ENCODE measurements around the gene ZNF365. TPM values are rescaled to one million over a fixed set of nuclear protein-coding genes. Genes with fewer than 3 reads are reported as not detected.

The ZNF365 gene
- total RNA-seq, 4 donors from 2014 or later: 0.56 to 4.7 (median 1.2) TPM

DNA sequence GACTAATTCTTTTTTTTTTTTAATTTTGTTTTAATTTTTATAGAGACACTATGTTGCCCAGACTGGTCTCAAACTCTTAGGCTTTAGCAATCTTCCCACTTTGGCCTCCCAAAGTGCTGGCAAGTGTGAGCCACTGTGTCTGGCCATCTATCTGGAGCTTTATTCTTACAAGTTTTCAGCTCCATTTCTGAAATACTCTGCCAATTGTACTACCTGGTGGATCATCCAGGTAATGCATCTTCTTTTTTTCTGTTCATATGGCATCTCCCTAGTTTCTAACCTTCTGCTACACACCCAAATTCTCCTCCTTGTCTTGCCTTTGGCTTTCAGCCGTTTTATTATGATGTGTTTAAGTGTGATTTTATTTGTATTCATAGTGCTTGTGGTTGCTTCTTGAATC is 40.2 kb downstream of the ZNF365 start:
- intact Hi-C loops (cut with DNase I): no loop called here
- Histone ChIP-seq H3K27me3 (no peaks in the 10 kb centered on the region), H3K9me3 (peaks cover 0 to 8% (median 0%) of the 10 kb centered on the region in 3 donors), H3K27ac (no peak overlapping the region), H3K4me3 (no peak overlapping the region), H3K36me3 (no peaks in the 10 kb centered on the region), H3K4me1 (no peaks in the 10 kb centered on the region)
- no peak for DNase-seq
- TF ChIP-seq, protein P1, sequence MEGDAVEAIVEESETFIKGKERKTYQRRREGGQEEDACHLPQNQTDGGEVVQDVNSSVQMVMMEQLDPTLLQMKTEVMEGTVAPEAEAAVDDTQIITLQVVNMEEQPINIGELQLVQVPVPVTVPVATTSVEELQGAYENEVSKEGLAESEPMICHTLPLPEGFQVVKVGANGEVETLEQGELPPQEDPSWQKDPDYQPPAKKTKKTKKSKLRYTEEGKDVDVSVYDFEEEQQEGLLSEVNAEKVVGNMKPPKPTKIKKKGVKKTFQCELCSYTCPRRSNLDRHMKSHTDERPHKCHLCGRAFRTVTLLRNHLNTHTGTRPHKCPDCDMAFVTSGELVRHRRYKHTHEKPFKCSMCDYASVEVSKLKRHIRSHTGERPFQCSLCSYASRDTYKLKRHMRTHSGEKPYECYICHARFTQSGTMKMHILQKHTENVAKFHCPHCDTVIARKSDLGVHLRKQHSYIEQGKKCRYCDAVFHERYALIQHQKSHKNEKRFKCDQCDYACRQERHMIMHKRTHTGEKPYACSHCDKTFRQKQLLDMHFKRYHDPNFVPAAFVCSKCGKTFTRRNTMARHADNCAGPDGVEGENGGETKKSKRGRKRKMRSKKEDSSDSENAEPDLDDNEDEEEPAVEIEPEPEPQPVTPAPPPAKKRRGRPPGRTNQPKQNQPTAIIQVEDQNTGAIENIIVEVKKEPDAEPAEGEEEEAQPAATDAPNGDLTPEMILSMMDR (IDR thresholded peaks at IDR 0.05): peak in 1 of 6 experiments; percentile 17
- no peak for TF ChIP-seq POLR2A (IDR thresholded peaks at IDR 0.05)
- WGBS, 2 donors: 0 to 26% methylated on average over 1 of the region's 1 CpG

DNA sequence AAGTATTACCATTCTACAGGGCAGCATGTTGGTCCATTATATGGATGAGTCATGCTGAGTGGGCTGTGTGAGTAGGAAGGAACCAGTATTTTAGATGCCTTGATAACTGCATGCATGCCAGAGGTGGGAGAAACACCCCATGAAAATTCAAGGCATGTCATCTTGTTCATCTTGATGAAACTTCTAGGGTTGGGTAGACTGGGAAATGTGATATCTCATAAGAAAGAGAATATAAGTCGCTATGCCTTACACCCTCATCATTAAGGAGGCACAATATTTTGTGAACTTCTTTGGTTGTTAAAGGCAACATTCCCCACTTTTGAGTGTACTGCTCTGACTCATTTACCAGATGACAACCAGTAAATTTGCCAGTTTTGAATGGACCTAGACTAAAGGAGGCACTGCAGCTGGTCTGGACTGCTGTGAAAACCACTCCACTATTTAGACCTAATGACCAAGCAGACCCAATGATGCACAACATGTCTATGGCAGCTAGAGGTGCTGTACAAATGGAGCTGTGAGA is 48.0 kb downstream of the ZNF365 start:
- Histone ChIP-seq H3K36me3 (no peaks in the 10 kb centered on the region), H3K9me3 (no peaks in the 10 kb centered on the region), H3K27ac (no peak overlapping the region), H3K4me1 (no peaks in the 10 kb centered on the region), H3K4me3 (no peak overlapping the region), H3K27me3 (no peaks in the 10 kb centered on the region)
- TF ChIP-seq POLR2A (IDR thresholded peaks at IDR 0.05): no peak
- TF ChIP-seq, protein P1 (IDR thresholded peaks at IDR 0.05): no peak
- no peak for DNase-seq
- intact Hi-C loops (cut with DNase I): no loop called here
- 0 to 31% methylated on average over 1 of the region's 1 CpG for WGBS, 2 donors

DNA sequence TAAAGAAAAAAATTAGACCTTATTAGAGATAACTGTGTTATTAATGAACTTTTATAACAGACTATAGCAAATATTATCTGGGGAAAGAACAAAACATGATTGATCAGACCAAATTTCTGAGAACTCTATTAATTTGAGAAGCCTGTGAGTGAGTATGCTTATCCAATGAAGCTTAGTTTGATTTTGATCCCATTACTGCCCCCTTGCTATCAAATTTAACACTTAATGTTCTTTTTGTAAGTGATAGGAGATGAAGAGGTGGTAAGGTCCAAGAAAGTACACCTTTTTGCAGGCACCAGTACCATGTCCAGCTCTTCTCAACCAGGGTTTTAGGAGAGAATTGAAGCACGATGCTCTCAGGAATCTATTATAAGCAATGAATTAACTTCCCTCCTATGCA is 49.9 kb downstream of the ZNF365 start:
- no peaks in the 10 kb centered on the region for H3K27me3 ChIP-seq
- 71 to 82% methylated on average over 1 of the region's 1 CpG for WGBS, 2 donors
- no peak for TF ChIP-seq POLR2A (IDR thresholded peaks at IDR 0.05)
- TF ChIP-seq, protein P1 (IDR thresholded peaks at IDR 0.05): no peak
- no peaks in the 10 kb centered on the region for H3K9me3 ChIP-seq
- no peak overlapping the region for H3K4me3 ChIP-seq
- no peak overlapping the region for H3K27ac ChIP-seq
- H3K4me1 ChIP-seq: no peaks in the 10 kb centered on the region
- no peaks in the 10 kb centered on the region for H3K36me3 ChIP-seq
- no peak for DNase-seq
- intact Hi-C loops (cut with DNase I): no loop called here

DNA sequence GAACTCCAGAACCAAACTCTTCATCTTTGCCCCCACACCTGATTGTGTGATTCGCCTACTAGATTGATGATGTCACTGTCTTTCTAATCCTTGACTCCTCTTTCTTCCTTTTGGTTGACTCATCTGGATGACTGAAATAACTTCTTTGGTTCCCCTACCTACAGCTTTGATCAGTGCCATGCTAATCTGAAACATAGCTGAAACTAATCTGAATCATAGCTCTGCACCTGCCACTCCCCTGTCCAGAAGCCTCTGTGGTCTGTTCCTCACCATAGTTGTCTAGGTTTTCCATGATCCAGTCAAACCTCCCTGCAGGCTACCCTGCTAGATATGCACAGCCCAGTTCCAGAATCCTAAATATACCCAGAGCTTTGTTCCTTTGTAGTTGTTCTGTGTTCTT is 51.9 kb downstream of the ZNF365 start:
- Histone ChIP-seq H3K9me3 (no peaks in the 10 kb centered on the region), H3K4me3 (no peak overlapping the region), H3K4me1 (no peaks in the 10 kb centered on the region), H3K36me3 (no peaks in the 10 kb centered on the region), H3K27ac (no peak overlapping the region), H3K27me3 (no peaks in the 10 kb centered on the region)
- WGBS, 2 donors: 52 to 59% methylated on average over 1 of the region's 1 CpG
- intact Hi-C loops (cut with DNase I): no loop called here
- DNase-seq: no peak
- TF ChIP-seq POLR2A (IDR thresholded peaks at IDR 0.05): no peak

DNA sequence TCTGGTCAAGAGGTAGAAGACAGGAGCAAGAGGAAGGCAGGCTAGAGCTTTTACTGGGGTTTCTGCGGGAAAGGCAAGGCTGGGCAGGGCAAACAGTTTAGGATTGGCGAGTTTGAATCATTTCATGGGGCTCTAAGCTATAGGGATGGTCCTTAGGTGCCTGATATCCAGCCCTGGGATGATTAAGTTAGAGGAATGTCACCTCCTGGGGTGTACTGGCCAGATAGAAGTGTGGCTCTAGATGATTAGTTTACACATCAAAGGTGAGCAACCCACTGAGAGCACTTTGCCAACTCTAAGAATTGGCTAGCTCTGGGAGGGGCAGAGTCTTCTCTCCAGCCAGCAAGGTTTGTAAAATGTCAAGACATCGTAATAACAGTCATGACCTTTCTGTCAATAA is 52.4 kb downstream of the ZNF365 start:
- Histone ChIP-seq H3K9me3 (no peaks in the 10 kb centered on the region), H3K27ac (no peak overlapping the region), H3K4me3 (no peak overlapping the region), H3K36me3 (no peaks in the 10 kb centered on the region), H3K4me1 (no peaks in the 10 kb centered on the region), H3K27me3 (no peaks in the 10 kb centered on the region)
- TF ChIP-seq, protein P1 (IDR thresholded peaks at IDR 0.05): no peak
- TF ChIP-seq POLR2A (IDR thresholded peaks at IDR 0.05): no peak
- DNase-seq: no peak
- 74 to 91% methylated on average over 3 of the region's 3 CpGs for WGBS, 2 donors
- intact Hi-C loops (cut with DNase I): no loop called here

DNA sequence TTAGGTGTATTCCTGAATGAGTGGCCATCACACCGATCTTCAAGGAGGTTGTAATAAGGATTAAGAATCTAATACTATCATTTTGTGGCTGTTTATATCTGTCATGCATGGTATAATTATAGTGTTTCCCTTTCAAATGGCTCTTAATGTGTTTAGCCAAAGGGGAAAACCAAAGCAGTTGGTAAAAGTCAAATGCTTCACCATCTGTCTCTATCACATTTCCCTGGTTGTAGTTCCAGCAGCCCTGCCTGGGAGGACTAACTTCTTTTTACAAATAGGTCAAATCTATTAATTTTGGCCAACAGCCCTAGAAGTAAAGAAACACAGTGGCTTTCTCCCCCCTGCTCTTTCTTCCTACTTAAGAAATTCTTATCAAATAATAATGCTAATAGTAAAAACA is 56.7 kb downstream of the ZNF365 start:
- Histone ChIP-seq H3K4me3 (no peak overlapping the region), H3K36me3 (no peaks in the 10 kb centered on the region), H3K27me3 (no peaks in the 10 kb centered on the region), H3K4me1 (peaks cover 9 to 21% (median 10%) of the 10 kb centered on the region in 3 donors), H3K9me3 (no peaks in the 10 kb centered on the region), H3K27ac (no peak overlapping the region)
- TF ChIP-seq, protein P1 (IDR thresholded peaks at IDR 0.05): no peak
- TF ChIP-seq POLR2A (IDR thresholded peaks at IDR 0.05): no peak
- 33 to 57% methylated on average over 1 of the region's 1 CpG for WGBS, 2 donors
- DNase-seq: no peak
- intact Hi-C loops (cut with DNase I): no loop called here
